Measurements from ENCODE around the gene MARCO.

The MARCO gene

GRCh38 chr2:119012345-119013301, 70.6 kb downstream of the MARCO start:
- H3K4me3 ChIP-seq (ENCODE audit: low read depth, low read length): no peak overlapping the region
- no peak for DNase-seq (ENCODE audit: low read depth)
- TF ChIP-seq CTCF (IDR thresholded peaks at IDR 0.05; ENCODE audit: insufficient read depth, low read depth, low read length, missing control alignments): no peak

- no peak overlapping the region for H3K4me3 ChIP-seq (ENCODE audit: low read depth, low read length)
- no peak for DNase-seq (ENCODE audit: low read depth)
- no peak for TF ChIP-seq CTCF (IDR thresholded peaks at IDR 0.05; ENCODE audit: insufficient read depth, low read depth, low read length, missing control alignments)
These were observed 71.7 kb downstream of the MARCO start for GRCh38 chr2:119013671-119014070.

GRCh38 chr2:119015845-119016244, 73.9 kb downstream of the MARCO start:
- TF ChIP-seq CTCF (IDR thresholded peaks at IDR 0.05; ENCODE audit: insufficient read depth, low read depth, low read length, missing control alignments): no peak
- DNase-seq (ENCODE audit: low read depth): no peak
- no peak overlapping the region for H3K4me3 ChIP-seq (ENCODE audit: low read depth, low read length)

- TF ChIP-seq CTCF (IDR thresholded peaks at IDR 0.05; ENCODE audit: insufficient read depth, low read depth, low read length, missing control alignments): no peak
- H3K4me3 ChIP-seq (ENCODE audit: low read depth, low read length): no peak overlapping the region
- DNase-seq (ENCODE audit: low read depth): no peak
These were observed 77.5 kb downstream of the MARCO start for GRCh38 chr2:119019521-119019920.

- DNase-seq (ENCODE audit: low read depth): no peak
- no peak overlapping the region for H3K4me3 ChIP-seq (ENCODE audit: low read depth, low read length)
- no peak for TF ChIP-seq CTCF (IDR thresholded peaks at IDR 0.05; ENCODE audit: insufficient read depth, low read depth, low read length, missing control alignments)
These were observed 80.7 kb downstream of the MARCO start for GRCh38 chr2:119022678-119023077.

GRCh38 chr2:119023534-119023933, 81.5 kb downstream of the MARCO start:
- H3K4me3 ChIP-seq (ENCODE audit: low read depth, low read length): no peak overlapping the region
- TF ChIP-seq CTCF (IDR thresholded peaks at IDR 0.05; ENCODE audit: insufficient read depth, low read depth, low read length, missing control alignments): no peak
- DNase-seq (ENCODE audit: low read depth): no peak
